Sigmoid colon (tissue), 4 donors: ENCODE measurements around the gene LSM2.
"Not testable (repeated sequence)": the region's sequence is repeated elsewhere in the genome, so short reads cannot be mapped to it uniquely, and the experiment has no call there.

Experiments
- EP300 ChIP-seq, 4 donors: sonication (generic); formaldehyde crosslinking; IDR thresholded peaks; one replicate each; pipeline ENCODE4 v1.6.1; 2017; ENCODE audit warnings: antibody characterized with exemption in 4 of 4
- POLR2A ChIP-seq, 2 donors: fragments of 450-650 bp; IDR thresholded peaks; one replicate each; pipeline ENCODE4 v1.6.1; 2016; ENCODE audit warnings: antibody characterized with exemption in 2 of 2, mild to moderate bottlenecking in 2 of 2, moderate library complexity in 2 of 2
- POLR2AphosphoS5 ChIP-seq, 4 donors: sonication (generic); formaldehyde crosslinking; IDR thresholded peaks; one replicate each; pipeline ENCODE4 v1.6.1; 2017; ENCODE audit warnings: antibody characterized with exemption in 4 of 4
- TF ChIP-seq, protein P1 (sequence below), 4 experiments: fragments of 450-650 bp in 3 of 4; fragments of 200-600 bp in 1 of 4; IDR thresholded peaks; one replicate each; pipeline ENCODE4 v1.5.1; 2016 to 2019; ENCODE audit warnings: antibody characterized with exemption in 4 of 4, mild to moderate bottlenecking in 3 of 4, moderate library complexity in 2 of 4

- TF ChIP-seq, protein P1, sequence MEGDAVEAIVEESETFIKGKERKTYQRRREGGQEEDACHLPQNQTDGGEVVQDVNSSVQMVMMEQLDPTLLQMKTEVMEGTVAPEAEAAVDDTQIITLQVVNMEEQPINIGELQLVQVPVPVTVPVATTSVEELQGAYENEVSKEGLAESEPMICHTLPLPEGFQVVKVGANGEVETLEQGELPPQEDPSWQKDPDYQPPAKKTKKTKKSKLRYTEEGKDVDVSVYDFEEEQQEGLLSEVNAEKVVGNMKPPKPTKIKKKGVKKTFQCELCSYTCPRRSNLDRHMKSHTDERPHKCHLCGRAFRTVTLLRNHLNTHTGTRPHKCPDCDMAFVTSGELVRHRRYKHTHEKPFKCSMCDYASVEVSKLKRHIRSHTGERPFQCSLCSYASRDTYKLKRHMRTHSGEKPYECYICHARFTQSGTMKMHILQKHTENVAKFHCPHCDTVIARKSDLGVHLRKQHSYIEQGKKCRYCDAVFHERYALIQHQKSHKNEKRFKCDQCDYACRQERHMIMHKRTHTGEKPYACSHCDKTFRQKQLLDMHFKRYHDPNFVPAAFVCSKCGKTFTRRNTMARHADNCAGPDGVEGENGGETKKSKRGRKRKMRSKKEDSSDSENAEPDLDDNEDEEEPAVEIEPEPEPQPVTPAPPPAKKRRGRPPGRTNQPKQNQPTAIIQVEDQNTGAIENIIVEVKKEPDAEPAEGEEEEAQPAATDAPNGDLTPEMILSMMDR (IDR thresholded peaks at IDR 0.05) = not testable (repeated sequence)
- TF ChIP-seq POLR2A, POLR2AphosphoS5, EP300 (IDR thresholded peaks at IDR 0.05): not testable (repeated sequence)
These were observed 11.3 kb upstream of the LSM2 start for GRCh38 chr6:31817929-31818511.
